Suppressor macrophage treated with lipopolysaccharide for 4 hours (primary cell): ENCODE measurements around the gene SKIC2.
"Not testable (repeated sequence)": the region's sequence is repeated elsewhere in the genome, so short reads cannot be mapped to it uniquely, and the experiment has no call there.

Experiments
- DNase-seq: peaks from one replicate; pipeline ENCODE4 v3.0.0-alpha.2; 2020

SKIC2 gene

GRCh38 chr6:31969712-31970603 lies 11.0 kb downstream of the SKIC2 start:
- DNase-seq = no peak

- DNase-seq = no peak
Observed at GRCh38 chr6:31970604-31971271, 11.8 kb downstream of the SKIC2 start.

- no peak for DNase-seq
Observed at GRCh38 chr6:31971279-31971992, 12.5 kb downstream of the SKIC2 start.

- peak; percentile 98 for DNase-seq
Observed at GRCh38 chr6:31971993-31972708, 13.2 kb downstream of the SKIC2 start, which contains the start of gene DXO. DXO (minus strand) TSS chr6:31972138; CDS start chr6:31971675, 463 bp downstream.

- peak; percentile 60 for DNase-seq
Observed at GRCh38 chr6:31972709-31973350, 13.9 kb downstream of the SKIC2 start.

GRCh38 chr6:31976065-31976464 lies 17.1 kb downstream of the SKIC2 start:
- DNase-seq = not testable (repeated sequence)

- DNase-seq = no peak
Observed at GRCh38 chr6:31977816-31978431, 18.9 kb downstream of the SKIC2 start.

GRCh38 chr6:31978831-31979230 lies 19.9 kb downstream of the SKIC2 start:
- DNase-seq = no peak

- DNase-seq = no peak
Observed at GRCh38 chr6:31979238-31979898, 20.4 kb downstream of the SKIC2 start.

- DNase-seq = not testable (repeated sequence)
Observed at GRCh38 chr6:31980195-31980876, 21.4 kb downstream of the SKIC2 start.

GRCh38 chr6:31980998-31981397 lies 22.0 kb downstream of the SKIC2 start:
- DNase-seq = not testable (repeated sequence)

GRCh38 chr6:31981744-31982143 lies 22.8 kb downstream of the SKIC2 start, which contains the start of gene C4A:
C4A (plus strand) TSS chr6:31982057; CDS start chr6:31982108, 51 bp downstream.
- not testable (repeated sequence) for DNase-seq

- not testable (repeated sequence) for DNase-seq
Observed at GRCh38 chr6:31989363-31989762, 30.4 kb downstream of the SKIC2 start.

GRCh38 chr6:31994421-31994820 lies 35.4 kb downstream of the SKIC2 start:
- DNase-seq = not testable (repeated sequence)

GRCh38 chr6:31996385-31996784 lies 37.4 kb downstream of the SKIC2 start:
- not testable (repeated sequence) for DNase-seq

- DNase-seq = not testable (repeated sequence)
Observed at GRCh38 chr6:32002546-32003268, 43.7 kb downstream of the SKIC2 start.

- DNase-seq = not testable (repeated sequence)
Observed at GRCh38 chr6:32003301-32003700, 44.3 kb downstream of the SKIC2 start.

GRCh38 chr6:32004393-32004792 lies 45.4 kb downstream of the SKIC2 start:
- not testable (repeated sequence) for DNase-seq

GRCh38 chr6:32004864-32005537 lies 46.0 kb downstream of the SKIC2 start:
- not testable (repeated sequence) for DNase-seq
